GM04504 (cell line): ENCODE measurements around the gene ZNF593OS.
A peak's percentile ranks its signal among the peaks of the same experiment; 100 is the strongest.

ENCODE experiments used
- DNase-seq: peaks from one replicate; pipeline ENCODE4 v3.0.0-alpha.2; 2012; ENCODE audit warnings: low read depth

The ZNF593OS gene

GRCh38 chr1:26158908-26159742 lies 12.5 kb downstream of the ZNF593OS start, which contains the start of gene FAM110D:
Gene FAM110D, plus strand, starts transcription at chr1:26159079. Its CDS starts 2,213 bp downstream, at chr1:26161292.
- no peak for DNase-seq

- DNase-seq: no peak
These were observed 13.2 kb downstream of the ZNF593OS start for GRCh38 chr1:26158271-26158907.

GRCh38 chr1:26156285-26157038 lies 15.2 kb downstream of the ZNF593OS start:
- no peak for DNase-seq

- DNase-seq: no peak
These were observed 16.0 kb downstream of the ZNF593OS start for GRCh38 chr1:26155370-26156284.

- DNase-seq: no peak
These were observed 16.9 kb downstream of the ZNF593OS start for GRCh38 chr1:26154750-26155149.

- DNase-seq: no peak
These were observed 17.6 kb downstream of the ZNF593OS start for GRCh38 chr1:26153966-26154532.

GRCh38 chr1:26148887-26149286 lies 22.7 kb downstream of the ZNF593OS start:
- no peak for DNase-seq

- DNase-seq: no peak
These were observed 25.7 kb downstream of the ZNF593OS start for GRCh38 chr1:26145960-26146294.

GRCh38 chr1:26145041-26145959 lies 26.3 kb downstream of the ZNF593OS start:
- DNase-seq: peak; percentile 54

- DNase-seq: no peak
These were observed 29.5 kb downstream of the ZNF593OS start for GRCh38 chr1:26142159-26142558.

GRCh38 chr1:26138974-26139558 lies 32.6 kb downstream of the ZNF593OS start:
- DNase-seq: no peak

- no peak for DNase-seq
These were observed 37.2 kb downstream of the ZNF593OS start for GRCh38 chr1:26134466-26134865.

GRCh38 chr1:26132834-26133167 lies 38.8 kb downstream of the ZNF593OS start:
- DNase-seq: no peak

- DNase-seq: no peak
These were observed 39.4 kb downstream of the ZNF593OS start for GRCh38 chr1:26132128-26132833.

- DNase-seq: no peak
These were observed 40.9 kb downstream of the ZNF593OS start for GRCh38 chr1:26130695-26131094.

- no peak for DNase-seq
These were observed 41.9 kb downstream of the ZNF593OS start for GRCh38 chr1:26129778-26130177.

GRCh38 chr1:26127235-26128163 lies 44.1 kb downstream of the ZNF593OS start:
- no peak for DNase-seq
